DND-41 (cell line): Measurements from ENCODE around the gene C6orf89.

Source experiments
- ATAC-seq: fragments of 200-7000 bp; cut with Tn5 transposase; 3 replicates; pipeline ENCODE4 v1.9.1; 2021; ENCODE audit warnings: low read depth; ENCODE audit not compliant: insufficient read depth
- DNase-seq: peaks from one replicate; pipeline ENCODE4 v3.0.0-alpha.2; 2020
- H2AFZ ChIP-seq: 2 replicates; pipeline ENCODE4 v1.6.0; 2012; ENCODE audit warnings: low read depth, low read length
- H3K27ac ChIP-seq: 2 replicates; pipeline ENCODE4 v1.5.1; 2012; ENCODE audit warnings: low read length, inconsistent platforms
- H3K27me3 ChIP-seq: fragments of 200-600 bp; sonication (generic); 2 replicates; pipeline ENCODE4 v1.6.0; 2012; ENCODE audit warnings: low read length, mild to moderate bottlenecking, inconsistent platforms; ENCODE audit not compliant: insufficient read depth, poor library complexity
- H3K36me3 ChIP-seq: 2 replicates; pipeline ENCODE4 v1.5.1; 2012; ENCODE audit warnings: low read length, inconsistent platforms; ENCODE audit not compliant: insufficient read depth
- H3K4me1 ChIP-seq: 2 replicates; pipeline ENCODE4 v1.5.1; 2012; ENCODE audit warnings: mild to moderate bottlenecking, low read length; ENCODE audit not compliant: insufficient read depth
- H3K4me2 ChIP-seq: 2 replicates; pipeline ENCODE4 v1.6.0; 2012; ENCODE audit warnings: mild to moderate bottlenecking, moderate library complexity, low read length, inconsistent platforms; ENCODE audit not compliant: insufficient read depth
- H3K4me3 ChIP-seq, 2 experiments: fragments of 200-600 bp in 1 of 2; shearing (Covaris generic) in 1 of 2; 2 replicates each; pipeline ENCODE4 v1.5.1; 2012 to 2016; ENCODE audit warnings: inconsistent platforms in 2 of 2, low read length in 2 of 2, mild to moderate bottlenecking in 2 of 2, low read depth in 1 of 2, moderate library complexity in 1 of 2
- H3K79me2 ChIP-seq: 2 replicates; pipeline ENCODE4 v1.6.0; 2012; ENCODE audit warnings: low read length, inconsistent platforms; ENCODE audit not compliant: insufficient read depth
- H3K9ac ChIP-seq: 2 replicates; pipeline ENCODE4 v1.6.0; 2012; ENCODE audit warnings: low read depth, mild to moderate bottlenecking, inconsistent platforms, low read length, moderate library complexity
- H3K9me3 ChIP-seq: 2 replicates; pipeline ENCODE4 v1.5.1; 2012; ENCODE audit warnings: low read length, moderate library complexity, mild to moderate bottlenecking, inconsistent platforms; ENCODE audit not compliant: insufficient read depth, severe bottlenecking
- H4K20me1 ChIP-seq: 2 replicates; pipeline ENCODE4 v1.6.0; 2012; ENCODE audit warnings: low read length; ENCODE audit not compliant: insufficient read depth
- CTCF ChIP-seq: IDR thresholded peaks from 2 replicates; pipeline ENCODE4 v1.5.1; 2012; ENCODE audit warnings: borderline replicate concordance, low read length, moderate library complexity, mild to moderate bottlenecking; ENCODE audit not compliant: poor library complexity, severe bottlenecking; ENCODE audit errors: extremely low read depth
- EZH2 ChIP-seq: IDR thresholded peaks from 3 replicates; pipeline ENCODE4 v1.6.1; 2012; ENCODE audit warnings: borderline replicate concordance, low read depth, mild to moderate bottlenecking, moderate library complexity, low read length, inconsistent platforms; ENCODE audit not compliant: severe bottlenecking

The C6orf89 gene

GRCh38 chr6:36904851-36905393 lies 19.2 kb downstream of the C6orf89 start:
- H3K27me3 ChIP-seq = no peaks in the 10 kb centered on the region
- H3K36me3 ChIP-seq = peaks cover 69% of the 10 kb centered on the region
- H3K4me2 ChIP-seq = no peak overlapping the region
- DNase-seq (no peak), ATAC-seq (no peak)
- no peak overlapping the region for H3K9ac ChIP-seq
- H3K79me2 ChIP-seq = peaks cover 30% of the 10 kb centered on the region
- no peak overlapping the region for H3K4me3 ChIP-seq
- no peaks in the 10 kb centered on the region for H3K9me3 ChIP-seq
- no peak overlapping the region for H3K27ac ChIP-seq
- peaks cover 5% of the 10 kb centered on the region; the same call in 1 of the 2 replicates for H3K4me1 ChIP-seq
- H4K20me1 ChIP-seq = no peaks in the 10 kb centered on the region
- TF ChIP-seq CTCF = no peak
- TF ChIP-seq EZH2 = no peak
- no peak overlapping the region for H2AFZ ChIP-seq

- no peak for TF ChIP-seq CTCF
- no peak for TF ChIP-seq EZH2
- Histone ChIP-seq H4K20me1 (no peaks in the 10 kb centered on the region), H3K36me3 (peaks cover 68% of the 10 kb centered on the region), H3K27ac (peak overlapping the region; percentile 30; the same call in 1 of the 2 replicates), H3K9me3 (no peaks in the 10 kb centered on the region), H3K4me1 (peaks cover 23% of the 10 kb centered on the region), H3K9ac (no peak overlapping the region), H2AFZ (no peak overlapping the region), H3K4me2 (no peak overlapping the region), H3K79me2 (peaks cover 36% of the 10 kb centered on the region), H3K27me3 (no peaks in the 10 kb centered on the region), H3K4me3 (no peak overlapping the region)
- ATAC-seq (peak; percentile 52; the same call in 2 of the 3 replicates), DNase-seq (no peak)
Observed at GRCh38 chr6:36906539-36907325, 21.0 kb downstream of the C6orf89 start.

- TF ChIP-seq EZH2 (no peak), CTCF (no peak)
- no peaks in the 10 kb centered on the region for H4K20me1 ChIP-seq
- peaks cover 33% of the 10 kb centered on the region for H3K4me1 ChIP-seq
- peak overlapping the region; percentile 34; the same call in 1 of the 2 replicates for H3K27ac ChIP-seq
- H2AFZ ChIP-seq = no peak overlapping the region
- H3K36me3 ChIP-seq = peaks cover 57% of the 10 kb centered on the region
- no peaks in the 10 kb centered on the region for H3K27me3 ChIP-seq
- H3K4me3 ChIP-seq = no peak overlapping the region
- H3K9ac ChIP-seq = no peak overlapping the region
- peaks cover 36% of the 10 kb centered on the region for H3K79me2 ChIP-seq
- H3K4me2 ChIP-seq = no peak overlapping the region
- ATAC-seq (no peak), DNase-seq (no peak)
- no peaks in the 10 kb centered on the region for H3K9me3 ChIP-seq
Observed at GRCh38 chr6:36907781-36908180, 22.0 kb downstream of the C6orf89 start.
